GM23338 (cell line): ENCODE measurements around the gene PITPNC1. TPM values are rescaled to one million over a fixed set of nuclear protein-coding genes. Genes with fewer than 3 reads are reported as not detected.

Source experiments
- ATAC-seq: fragments of 200-7000 bp; cut with Tn5 transposase; 3 replicates; pipeline ENCODE4 v1.9.1; 2020
- DNase-seq: peaks from one replicate; pipeline ENCODE4 v3.0.0-alpha.2; 2015; ENCODE audit warnings: low spot score
- H2AFZ ChIP-seq: fragments of 200-600 bp; sonication (generic); 2 replicates; pipeline ENCODE4 v1.8.0; 2016; ENCODE audit warnings: antibody characterized with exemption, mild to moderate bottlenecking, moderate library complexity
- H3F3A ChIP-seq: fragments of 200-600 bp; sonication (generic); replicated peaks from 2 replicates; pipeline ENCODE4 v1.8.0; 2017; ENCODE audit warnings: antibody characterized with exemption, mixed run types, low read depth
- H3K27ac ChIP-seq: fragments of 200-600 bp; sonication (generic); 2 replicates; pipeline ENCODE4 v1.6.1; 2016; ENCODE audit warnings: low read depth
- H3K27me3 ChIP-seq: fragments of 200-600 bp; sonication (generic); 2 replicates; pipeline ENCODE4 v1.8.0; 2016; ENCODE audit warnings: mild to moderate bottlenecking, mixed run types, moderate library complexity; ENCODE audit not compliant: insufficient read depth
- H3K36me3 ChIP-seq: fragments of 200-600 bp; sonication (generic); 2 replicates; pipeline ENCODE4 v1.8.0; 2016; ENCODE audit warnings: mild to moderate bottlenecking; ENCODE audit not compliant: insufficient read depth
- H3K4me1 ChIP-seq: fragments of 200-600 bp; sonication (generic); 2 replicates; pipeline ENCODE4 v1.8.0; 2016; ENCODE audit warnings: mild to moderate bottlenecking, moderate library complexity; ENCODE audit not compliant: insufficient read depth
- H3K4me2 ChIP-seq: fragments of 200-600 bp; sonication (generic); 2 replicates; pipeline ENCODE4 v1.7.1; 2017; ENCODE audit warnings: mixed run types
- H3K4me3 ChIP-seq: fragments of 200-600 bp; sonication (generic); 2 replicates; pipeline ENCODE4 v1.6.1; 2016; ENCODE audit warnings: mixed run types
- H3K79me2 ChIP-seq: fragments of 200-600 bp; sonication (generic); replicated peaks from 2 replicates; pipeline ENCODE4 v1.8.0; 2017; ENCODE audit warnings: mild to moderate bottlenecking; ENCODE audit not compliant: insufficient read depth
- H3K9me2 ChIP-seq: fragments of 200-600 bp; sonication (generic); 2 replicates; pipeline ENCODE4 v1.8.0; 2017; ENCODE audit not compliant: insufficient read depth
- H4K20me1 ChIP-seq: fragments of 200-600 bp; sonication (generic); replicated peaks from 2 replicates; pipeline ENCODE4 v1.8.0; 2017; ENCODE audit warnings: mild to moderate bottlenecking; ENCODE audit not compliant: insufficient read depth
- H3K27ac Mint-ChIP-seq: 2 replicates; pipeline ENCODE4 v1.8.0; 2020; ENCODE audit warnings: inconsistent platforms, mild to moderate bottlenecking, moderate library complexity, mixed read lengths
- H3K27me3 Mint-ChIP-seq: 3 replicates; pipeline ENCODE4 v1.8.0; 2022; ENCODE audit warnings: low read depth, mild to moderate bottlenecking, moderate library complexity, mixed read lengths, inconsistent platforms; ENCODE audit not compliant: insufficient read depth, poor library complexity
- H3K36me3 Mint-ChIP-seq: 3 replicates; pipeline ENCODE4 v1.8.0; 2021; ENCODE audit warnings: low read depth, mild to moderate bottlenecking, inconsistent platforms, moderate library complexity, mixed read lengths
- H3K4me1 Mint-ChIP-seq: 3 replicates; pipeline ENCODE4 v1.8.0; 2020; ENCODE audit warnings: mild to moderate bottlenecking, inconsistent platforms, mixed read lengths
- H3K4me3 Mint-ChIP-seq: 3 replicates; pipeline ENCODE4 v1.8.0; 2021; ENCODE audit warnings: moderate library complexity, mild to moderate bottlenecking, inconsistent platforms, mixed read lengths
- H3K9me3 Mint-ChIP-seq: 3 replicates; pipeline ENCODE4 v1.8.0; 2020; ENCODE audit warnings: moderate library complexity, mild to moderate bottlenecking, inconsistent platforms, mixed read lengths
- ETS1 ChIP-seq: IDR thresholded peaks from 2 replicates; pipeline ENCODE4 v1.6.1; 2016; ENCODE audit warnings: antibody characterized with exemption
- EZH2 ChIP-seq: fragments of 200-600 bp; sonication (generic); IDR thresholded peaks from one replicate; pipeline ENCODE4 v1.8.0; 2017; ENCODE audit warnings: antibody characterized with exemption, mild to moderate bottlenecking, low read depth; ENCODE audit not compliant: unreplicated experiment
- NANOG ChIP-seq: IDR thresholded peaks from 2 replicates; pipeline ENCODE4 v1.6.1; 2016; ENCODE audit warnings: antibody characterized with exemption, borderline replicate concordance
- POLR2AphosphoS5 ChIP-seq: IDR thresholded peaks from 2 replicates; pipeline ENCODE4 v1.6.1; 2016; ENCODE audit warnings: antibody characterized with exemption, low read depth
- REST ChIP-seq: IDR thresholded peaks from one replicate; pipeline ENCODE4 v1.6.1; 2018; ENCODE audit warnings: antibody characterized with exemption; ENCODE audit not compliant: unreplicated experiment
- STAT1 ChIP-seq: IDR thresholded peaks from one replicate; pipeline ENCODE4 v1.6.1; 2016; ENCODE audit warnings: antibody characterized with exemption; ENCODE audit not compliant: unreplicated experiment
- ZNF114 ChIP-seq: fragments of 250-450 bp; sonication (Bioruptor Pico); IDR thresholded peaks from 2 replicates; pipeline ENCODE4 v1.5.0; 2020; ENCODE audit warnings: mild to moderate bottlenecking, moderate library complexity
- ZNF331 ChIP-seq: fragments of 250-450 bp; sonication (Bioruptor Pico); IDR thresholded peaks from 2 replicates; pipeline ENCODE4 v1.5.0; 2020; ENCODE audit warnings: low read depth, mild to moderate bottlenecking, moderate library complexity
- polyA plus RNA-seq: library from polyadenylated mRNA; unstranded; fragments of >200 nt; fragmentation: Nextera tagmentation; extraction: Ambion mirVana; gene quantifications from 2 replicates; pipeline ENCODE4 v1.2.1, GENCODE V29; 2016
- total RNA-seq: library from RNA; depleted of rRNA; stranded (reverse); fragments of >200 nt; shearing (Covaris generic); gene quantifications from 2 replicates; pipeline ENCODE4 v1.2.3, GENCODE V29; 2014

PITPNC1 gene
- total and polyA plus RNA-seq, 2 experiments from 2014 or later: 23.0 to 32.6 TPM

DNA sequence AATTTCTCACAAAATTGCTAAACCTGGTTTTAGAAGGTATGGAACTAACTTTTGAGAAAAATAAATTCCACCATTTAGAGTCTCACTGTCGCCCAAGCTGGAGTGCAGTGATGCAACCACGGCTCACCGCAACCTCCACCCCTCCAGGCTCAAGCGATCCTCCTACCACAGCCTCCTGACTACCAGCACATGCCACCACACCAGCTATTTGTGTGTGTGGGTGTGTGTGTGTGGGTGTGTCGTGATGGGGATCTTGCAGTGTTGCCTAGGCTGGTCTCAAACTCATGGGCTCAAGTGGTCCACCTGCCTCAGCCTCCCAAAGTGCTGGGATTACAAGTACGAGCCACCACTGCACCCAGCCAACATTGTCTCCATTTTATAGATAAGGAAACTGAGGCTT is 269.4 kb downstream of the PITPNC1 start:
- H3K27me3 Mint-ChIP-seq: peaks cover 8% of the 10 kb centered on the region
- H3K9me2 ChIP-seq: no peaks in the 10 kb centered on the region
- H3K27ac Mint-ChIP-seq: no peak overlapping the region
- no peaks in the 10 kb centered on the region for H3K36me3 Mint-ChIP-seq
- H3K27ac ChIP-seq: no peak overlapping the region
- H3F3A ChIP-seq: no peaks in the 10 kb centered on the region
- DNase-seq: no peak
- no peaks in the 10 kb centered on the region for H4K20me1 ChIP-seq
- no peaks in the 10 kb centered on the region for H3K9me3 Mint-ChIP-seq
- H3K4me3 ChIP-seq: no peak overlapping the region
- TF ChIP-seq STAT1: no peak
- no peaks in the 10 kb centered on the region for H3K79me2 ChIP-seq
- ATAC-seq: no peak
- peaks cover 12% of the 10 kb centered on the region for H3K4me1 Mint-ChIP-seq
- no peaks in the 10 kb centered on the region for H3K27me3 ChIP-seq
- peaks cover 19% of the 10 kb centered on the region for H3K4me1 ChIP-seq
- H3K36me3 ChIP-seq: no peaks in the 10 kb centered on the region
- H3K4me2 ChIP-seq: no peak overlapping the region
- no peak overlapping the region for H3K4me3 Mint-ChIP-seq
- no peak overlapping the region for H2AFZ ChIP-seq

DNA sequence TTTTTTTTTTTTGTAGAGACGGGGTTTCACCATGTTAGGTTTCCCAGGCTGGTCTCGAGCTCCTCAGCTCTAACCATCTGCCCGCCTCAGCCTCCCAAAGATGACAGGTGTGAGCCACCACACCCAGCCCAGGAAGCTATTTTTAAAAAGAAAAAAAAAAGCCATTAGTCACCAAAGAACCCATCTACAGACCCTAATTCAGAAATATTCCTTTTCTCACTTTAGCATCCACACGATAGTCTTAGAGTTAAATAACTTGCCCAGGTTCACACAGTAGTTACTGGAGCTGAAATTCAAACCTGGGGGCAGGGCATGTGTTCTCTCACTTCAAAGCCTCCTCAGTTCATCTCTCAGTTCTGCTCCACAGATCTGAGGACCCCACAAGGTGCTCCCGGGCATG is 270.4 kb downstream of the PITPNC1 start:
- Mint-ChIP-seq H3K36me3 (peaks cover 3% of the 10 kb centered on the region; the same call in 2 of the 3 replicates), H3K9me3 (no peaks in the 10 kb centered on the region), H3K4me3 (no peak overlapping the region), H3K4me1 (peaks cover 12% of the 10 kb centered on the region), H3K27ac (no peak overlapping the region), H3K27me3 (peaks cover 8% of the 10 kb centered on the region)
- Histone ChIP-seq H3K4me3 (no peak overlapping the region), H3F3A (no peaks in the 10 kb centered on the region), H4K20me1 (no peaks in the 10 kb centered on the region), H3K4me1 (peaks cover 19% of the 10 kb centered on the region), H3K27ac (0 out of 2 replicates have a peak overlapping the region, but pooled peaks have one; percentile 55), H3K79me2 (no peaks in the 10 kb centered on the region), H3K4me2 (no peak overlapping the region), H3K27me3 (no peaks in the 10 kb centered on the region), H3K9me2 (no peaks in the 10 kb centered on the region), H2AFZ (no peak overlapping the region), H3K36me3 (no peaks in the 10 kb centered on the region)
- DNase-seq (no peak), ATAC-seq (no peak)
- TF ChIP-seq ZNF114 (CRISPR knock-in tag) (no peak), NANOG (no peak), POLR2AphosphoS5 (no peak), REST (no peak), ETS1 (no peak), ZNF331 (CRISPR knock-in tag) (no peak), EZH2 (no peak)
